Thyroid gland (tissue), 4 donors: ENCODE data around the gene TOR4A. TPM values are rescaled to one million over a fixed set of nuclear protein-coding genes. Genes with fewer than 3 reads are reported as not detected.

Source experiments
- DNase-seq, 2 donors: peaks; one replicate each; pipeline ENCODE4 v3.0.0-alpha.2; 2019
- H3K27ac ChIP-seq, 3 donors: fragments of 200-600 bp; sonication (generic); 1 replicate in 2 of 3; 2 replicates in 1 of 3; pipeline ENCODE4 v1.5.1; 2016 to 2019; ENCODE audit warnings: mild to moderate bottlenecking in 1 of 3, moderate library complexity in 1 of 3
- H3K27me3 ChIP-seq: fragments of 200-600 bp; sonication (generic); one replicate; pipeline ENCODE4 v1.5.1; 2019
- H3K36me3 ChIP-seq, 2 donors: fragments of 200-600 bp; sonication (generic); one replicate each; pipeline ENCODE4 v1.5.1; 2016 to 2019
- H3K4me1 ChIP-seq, 2 donors: fragments of 200-600 bp; sonication (generic); one replicate each; pipeline ENCODE4 v1.5.1; 2017 to 2019
- H3K4me3 ChIP-seq, 3 donors: fragments of 200-600 bp; sonication (generic); replicated peaks in 1 of 3; 1 replicate in 2 of 3; 2 replicates in 1 of 3; pipeline ENCODE4 v1.5.1; 2016; ENCODE audit warnings: mild to moderate bottlenecking in 1 of 3
- H3K9me3 ChIP-seq: fragments of 200-600 bp; sonication (generic); one replicate; pipeline ENCODE4 v1.5.1; 2017
- POLR2A ChIP-seq, 2 donors: fragments of 450-650 bp; IDR thresholded peaks; one replicate each; pipeline ENCODE4 v1.6.1; 2017; ENCODE audit warnings: antibody characterized with exemption in 2 of 2, mild to moderate bottlenecking in 2 of 2, moderate library complexity in 1 of 2
- WGBS, 2 donors: methylation state at CpG; one replicate each; pipeline ENCODE4 v1.1.5; 2017; 5-methylcytosine and 5-hydroxymethylcytosine counted together
- intact Hi-C: fragments of 100-400 bp; cut with DNase I; formaldehyde crosslinking; loops from one replicate; pipeline ENCODE4 v1.15.1; 2023
- total RNA-seq, 4 donors: library from RNA; depleted of rRNA; stranded (reverse); fragments of >200 nt; gene quantifications; one replicate each; pipeline ENCODE4 v1.2.3, GENCODE V29; 2016
- TF ChIP-seq, protein P1 (sequence below), 6 experiments: fragments of 200-600 bp in 3 of 6; fragments of 450-650 bp in 3 of 6; sonication (generic) in 3 of 6; IDR thresholded peaks; one replicate each; pipeline ENCODE4 v1.5.1; 2016 to 2019; ENCODE audit warnings: antibody characterized with exemption in 6 of 6, mild to moderate bottlenecking in 2 of 6, inconsistent platforms in 1 of 6, moderate library complexity in 1 of 6

TOR4A gene
- total RNA-seq, 4 donors from 2014 or later = 10.8 to 14.7 (median 12.0) TPM

DNA sequence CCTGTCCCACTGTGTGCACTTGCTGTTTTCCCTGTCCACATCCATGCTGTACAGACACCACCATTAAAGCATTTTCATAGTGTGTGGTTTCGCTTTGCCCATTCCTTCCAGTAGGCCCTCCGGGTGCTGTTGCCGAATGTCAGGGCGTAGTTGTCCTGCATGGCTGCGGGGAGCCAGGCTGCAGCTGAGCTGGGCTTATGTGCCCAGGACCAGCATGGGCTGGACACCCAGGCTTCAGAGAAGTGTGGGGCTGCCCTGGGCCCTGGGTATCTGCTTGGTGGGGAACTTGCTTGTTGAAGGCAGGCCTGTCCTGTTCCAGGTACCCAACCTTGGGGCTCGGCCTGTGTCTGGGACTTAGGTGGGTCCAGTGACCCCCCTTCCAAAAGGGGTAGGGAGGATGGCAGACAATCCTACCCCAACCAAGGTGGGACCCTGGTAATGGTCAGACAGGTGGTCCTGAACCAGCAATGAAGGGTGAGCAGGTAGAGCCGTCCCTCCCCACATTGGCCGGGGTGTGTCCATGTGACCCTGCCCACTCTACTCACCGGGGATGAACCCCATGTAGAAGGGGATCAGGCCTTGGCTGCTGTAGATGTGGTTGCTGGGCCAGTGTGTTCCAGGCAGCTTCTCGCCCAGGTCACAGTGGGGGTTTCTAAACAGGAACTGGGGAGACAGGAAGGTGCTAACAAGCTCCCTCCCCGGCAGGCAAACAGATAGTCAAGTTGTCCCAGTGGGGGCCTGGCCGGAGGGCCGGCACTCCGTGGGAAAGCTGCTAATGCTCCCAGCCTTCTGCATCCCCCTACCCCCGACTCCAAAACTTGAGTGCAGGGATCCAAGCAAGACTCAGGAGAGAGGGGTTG, 33.7 kb upstream of the TOR4A start:
- WGBS, 2 donors = 74 to 82% methylated on average over 13 to 14 of the region's 15 CpGs
- H3K4me1 ChIP-seq = peaks cover 8 to 23% of the 10 kb centered on the region in 2 donors

DNA sequence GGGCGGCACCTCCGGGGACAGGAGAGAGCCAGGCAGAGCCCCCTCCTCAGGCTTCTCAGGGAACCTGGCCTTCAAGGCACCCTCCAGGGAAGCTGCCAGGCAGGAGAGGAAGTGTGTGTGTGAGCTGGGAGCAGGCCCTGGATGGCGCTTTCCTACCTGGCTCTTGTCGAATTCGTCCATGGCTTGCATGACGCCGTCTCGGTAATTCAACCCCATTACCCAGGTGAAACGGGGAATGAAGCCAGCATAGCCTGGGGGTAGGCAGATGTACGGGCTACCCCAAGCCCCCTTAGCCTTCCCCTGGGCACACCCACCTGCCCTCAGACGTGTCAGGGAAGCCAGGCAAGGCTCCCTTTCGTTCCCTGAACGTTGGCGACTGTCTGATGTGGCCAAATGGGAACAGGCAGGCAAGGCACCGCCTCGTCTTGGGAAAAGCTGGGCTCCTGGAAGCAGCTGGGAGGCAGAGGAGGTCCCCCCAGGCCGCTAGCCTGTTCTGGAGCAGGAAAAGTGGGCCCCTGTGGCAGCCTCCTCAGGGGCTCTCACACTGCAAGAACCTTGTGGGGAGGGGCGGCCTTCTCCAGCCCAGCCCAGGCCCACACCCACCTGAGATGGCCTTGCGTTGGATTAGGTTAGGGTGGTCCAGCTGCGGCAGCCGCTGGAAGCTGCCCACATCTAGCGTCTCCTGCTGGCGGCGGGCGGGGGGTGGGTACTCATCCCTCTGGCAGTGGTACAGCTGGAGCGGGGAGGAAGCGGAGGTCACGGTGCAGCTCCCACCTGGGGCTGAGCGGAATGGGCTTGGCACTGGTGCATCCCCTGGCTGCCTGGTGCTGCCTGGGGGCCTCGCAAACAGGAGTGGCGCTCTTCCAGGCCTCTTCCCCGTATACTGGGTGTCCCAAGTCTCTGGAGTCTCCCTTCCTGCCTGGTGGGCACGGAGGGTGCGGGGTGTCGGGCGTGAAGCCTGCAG, 32.8 kb upstream of the TOR4A start:
- Histone ChIP-seq H3K9me3 (no peaks in the 10 kb centered on the region), H3K36me3 (peaks cover 16 to 18% of the 10 kb centered on the region in 2 donors), H3K4me1 (peaks cover 8 to 14% of the 10 kb centered on the region in 2 donors), H3K27ac (no peak overlapping the region), H3K4me3 (no peak overlapping the region), H3K27me3 (no peaks in the 10 kb centered on the region)
- peak in 1 of 2 donors; percentile 27 for DNase-seq
- TF ChIP-seq, protein P1, sequence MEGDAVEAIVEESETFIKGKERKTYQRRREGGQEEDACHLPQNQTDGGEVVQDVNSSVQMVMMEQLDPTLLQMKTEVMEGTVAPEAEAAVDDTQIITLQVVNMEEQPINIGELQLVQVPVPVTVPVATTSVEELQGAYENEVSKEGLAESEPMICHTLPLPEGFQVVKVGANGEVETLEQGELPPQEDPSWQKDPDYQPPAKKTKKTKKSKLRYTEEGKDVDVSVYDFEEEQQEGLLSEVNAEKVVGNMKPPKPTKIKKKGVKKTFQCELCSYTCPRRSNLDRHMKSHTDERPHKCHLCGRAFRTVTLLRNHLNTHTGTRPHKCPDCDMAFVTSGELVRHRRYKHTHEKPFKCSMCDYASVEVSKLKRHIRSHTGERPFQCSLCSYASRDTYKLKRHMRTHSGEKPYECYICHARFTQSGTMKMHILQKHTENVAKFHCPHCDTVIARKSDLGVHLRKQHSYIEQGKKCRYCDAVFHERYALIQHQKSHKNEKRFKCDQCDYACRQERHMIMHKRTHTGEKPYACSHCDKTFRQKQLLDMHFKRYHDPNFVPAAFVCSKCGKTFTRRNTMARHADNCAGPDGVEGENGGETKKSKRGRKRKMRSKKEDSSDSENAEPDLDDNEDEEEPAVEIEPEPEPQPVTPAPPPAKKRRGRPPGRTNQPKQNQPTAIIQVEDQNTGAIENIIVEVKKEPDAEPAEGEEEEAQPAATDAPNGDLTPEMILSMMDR (IDR thresholded peaks at IDR 0.05) = no peak
- TF ChIP-seq POLR2A (IDR thresholded peaks at IDR 0.05) = no peak
- 50 to 73% methylated on average over 12 to 25 of the region's 36 CpGs for WGBS, 2 donors
- intact Hi-C loops = no loop called here

More for the DNA sequence above, 33.7 kb upstream of the TOR4A start:
- Histone ChIP-seq H3K36me3 (peaks cover 16 to 18% of the 10 kb centered on the region in 2 donors), H3K9me3 (no peaks in the 10 kb centered on the region), H3K27me3 (no peaks in the 10 kb centered on the region), H3K27ac (no peak overlapping the region), H3K4me3 (no peak overlapping the region)
- TF ChIP-seq, protein P1 (IDR thresholded peaks at IDR 0.05) = no peak
- no peak for TF ChIP-seq POLR2A (IDR thresholded peaks at IDR 0.05)
- intact Hi-C loops = no loop called here
- DNase-seq = no peak

DNA sequence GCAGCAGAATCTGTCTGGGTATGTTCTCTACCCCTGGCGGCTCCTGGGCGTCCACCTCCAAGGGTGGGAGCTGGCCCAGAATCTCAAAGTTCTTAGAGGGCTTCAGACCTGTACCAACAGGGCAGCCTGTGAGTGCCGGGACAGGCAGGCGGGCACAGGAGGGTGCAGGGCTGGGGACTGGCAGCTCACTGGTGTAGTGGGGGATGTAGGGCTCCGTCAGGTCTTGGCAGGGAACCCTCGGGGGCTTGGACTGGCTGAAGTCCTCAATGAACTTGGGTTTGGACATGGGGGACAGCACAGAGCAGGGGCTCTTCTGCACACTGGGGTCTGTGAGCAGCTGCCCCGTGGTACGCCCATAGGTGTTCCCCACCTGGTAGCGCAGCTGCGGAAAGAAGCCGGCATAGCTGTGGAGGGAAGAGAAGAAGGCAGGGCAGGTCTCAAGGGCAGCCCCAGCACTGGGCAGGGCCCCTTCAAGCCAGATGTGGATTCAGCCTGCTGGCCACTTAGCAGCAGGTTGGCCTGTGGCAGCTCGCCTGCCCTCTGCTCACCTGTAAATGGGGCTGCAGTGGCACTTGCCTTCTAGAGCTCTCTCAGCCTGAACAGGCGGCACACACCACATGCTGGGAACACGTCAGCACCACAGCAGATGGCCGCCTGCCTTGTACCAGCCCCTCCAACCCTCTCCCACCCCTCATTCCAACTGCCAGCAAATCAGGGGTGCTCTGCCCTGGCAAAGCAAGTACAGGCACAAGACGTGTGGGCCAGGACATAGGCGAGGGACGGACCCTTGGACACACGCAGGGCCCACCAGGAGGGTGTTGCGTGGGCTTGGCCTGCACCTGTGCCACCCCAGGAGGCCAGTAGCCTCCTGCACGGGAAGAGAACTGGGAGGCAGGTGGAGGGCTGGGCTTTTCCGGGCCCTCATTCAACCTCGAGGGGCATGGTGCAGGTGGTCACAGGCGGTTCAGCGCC, 31.8 kb upstream of the TOR4A start:
- Histone ChIP-seq H3K27ac (no peak overlapping the region), H3K4me3 (no peak overlapping the region), H3K36me3 (peaks cover 16 to 18% of the 10 kb centered on the region in 2 donors), H3K4me1 (peaks cover 8 to 12% of the 10 kb centered on the region in 2 donors), H3K9me3 (no peaks in the 10 kb centered on the region), H3K27me3 (no peaks in the 10 kb centered on the region)
- intact Hi-C loops = no loop called here
- WGBS, 2 donors = 89 to 93% methylated on average over 14 of the region's 25 CpGs
- no peak for TF ChIP-seq POLR2A (IDR thresholded peaks at IDR 0.05)
- TF ChIP-seq, protein P1 (IDR thresholded peaks at IDR 0.05) = no peak
- no peak for DNase-seq

DNA sequence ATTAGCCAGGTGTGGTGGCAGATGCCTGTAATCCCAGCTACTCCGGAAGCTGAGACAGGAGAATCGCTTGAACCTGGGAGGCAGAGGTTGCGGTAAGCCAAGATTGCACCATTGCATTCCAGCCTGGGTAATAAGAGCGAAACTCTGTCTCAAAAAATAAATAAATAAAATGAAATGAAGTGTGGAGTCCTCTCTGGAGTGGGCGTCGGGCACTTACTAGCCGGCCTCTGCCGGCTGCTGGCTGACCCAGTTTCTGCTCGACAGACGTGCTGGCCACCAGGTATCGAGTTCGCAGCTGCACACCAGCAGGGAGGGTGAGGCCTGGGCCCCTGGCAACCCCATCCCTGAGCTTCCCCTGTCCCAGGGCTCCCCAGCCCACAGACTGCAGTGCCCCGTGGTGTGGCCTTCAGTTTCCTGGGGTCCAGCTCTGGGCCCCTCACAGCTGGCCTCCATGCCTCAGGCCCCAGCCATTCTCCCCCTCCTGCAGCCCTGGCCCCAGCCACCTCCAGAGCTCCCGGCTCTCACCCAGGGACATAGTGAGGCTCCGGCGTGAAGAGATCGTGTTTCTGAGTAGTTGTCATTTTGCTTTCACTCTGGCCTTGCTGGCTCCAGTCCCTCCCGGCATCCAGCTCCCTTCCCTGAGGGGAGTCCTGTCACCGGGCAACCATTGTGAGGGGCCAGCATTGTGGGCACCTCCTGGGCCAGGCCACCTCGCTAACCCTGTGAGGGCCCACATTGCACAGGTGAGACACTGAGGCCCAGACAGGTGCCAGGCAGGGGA, 30.2 kb upstream of the TOR4A start:
- WGBS, 2 donors = 50 to 58% methylated on average over 12 to 19 of the region's 20 CpGs
- no peak overlapping the region for H3K4me3 ChIP-seq
- H3K36me3 ChIP-seq = peaks cover 12% of the 10 kb centered on the region in 2 donors
- TF ChIP-seq POLR2A (IDR thresholded peaks at IDR 0.05) = no peak
- TF ChIP-seq, protein P1 (IDR thresholded peaks at IDR 0.05) = no peak
- no peak overlapping the region for H3K27ac ChIP-seq
- peaks cover 4 to 7% of the 10 kb centered on the region in 2 donors for H3K4me1 ChIP-seq
- DNase-seq = peak; percentile 59 to 71
- intact Hi-C loops = no loop called here
- H3K9me3 ChIP-seq = no peaks in the 10 kb centered on the region
- H3K27me3 ChIP-seq = no peaks in the 10 kb centered on the region
